HEK293T (cell line): ENCODE data around the gene NXNL1.

ENCODE experiments used
- ARNT ChIP-seq: fragments of 450-650 bp; IDR thresholded peaks from 2 replicates; pipeline ENCODE4 v1.6.1; 2017; ENCODE audit warnings: mild to moderate bottlenecking
- CTBP1 ChIP-seq: fragments of 450-650 bp; IDR thresholded peaks from 2 replicates; pipeline ENCODE4 v1.6.1; 2016; ENCODE audit warnings: borderline replicate concordance
- ELF4 ChIP-seq: fragments of 450-650 bp; IDR thresholded peaks from 2 replicates; pipeline ENCODE4 v1.6.1; 2017; ENCODE audit warnings: antibody characterized with exemption
- FOXA1 ChIP-seq: fragments of 450-650 bp; IDR thresholded peaks from 2 replicates; pipeline ENCODE4 v1.6.1; 2016; ENCODE audit warnings: mild to moderate bottlenecking
- FOXM1 ChIP-seq: fragments of 450-650 bp; IDR thresholded peaks from 2 replicates; pipeline ENCODE4 v1.6.1; 2017; ENCODE audit warnings: mild to moderate bottlenecking, borderline replicate concordance
- HDGF ChIP-seq: fragments of 450-650 bp; IDR thresholded peaks from 2 replicates; pipeline ENCODE4 v1.6.1; 2017; ENCODE audit warnings: antibody characterized with exemption, borderline replicate concordance
- NFRKB ChIP-seq: fragments of 450-650 bp; IDR thresholded peaks from 2 replicates; pipeline ENCODE4 v1.6.1; 2016; ENCODE audit warnings: mild to moderate bottlenecking, moderate library complexity
- SP1 ChIP-seq: fragments of 450-650 bp; IDR thresholded peaks from 2 replicates; pipeline ENCODE4 v1.6.1; 2017
- SUZ12 ChIP-seq: fragments of 450-650 bp; IDR thresholded peaks from 2 replicates; pipeline ENCODE4 v1.6.1; 2016; ENCODE audit warnings: mild to moderate bottlenecking
- TARDBP ChIP-seq: fragments of 450-650 bp; IDR thresholded peaks from 2 replicates; pipeline ENCODE4 v1.6.1; 2016
- TF ChIP-seq, protein P1 (sequence below): fragments of 450-650 bp; IDR thresholded peaks from 2 replicates; pipeline ENCODE4 v1.6.1; 2016

DNA sequence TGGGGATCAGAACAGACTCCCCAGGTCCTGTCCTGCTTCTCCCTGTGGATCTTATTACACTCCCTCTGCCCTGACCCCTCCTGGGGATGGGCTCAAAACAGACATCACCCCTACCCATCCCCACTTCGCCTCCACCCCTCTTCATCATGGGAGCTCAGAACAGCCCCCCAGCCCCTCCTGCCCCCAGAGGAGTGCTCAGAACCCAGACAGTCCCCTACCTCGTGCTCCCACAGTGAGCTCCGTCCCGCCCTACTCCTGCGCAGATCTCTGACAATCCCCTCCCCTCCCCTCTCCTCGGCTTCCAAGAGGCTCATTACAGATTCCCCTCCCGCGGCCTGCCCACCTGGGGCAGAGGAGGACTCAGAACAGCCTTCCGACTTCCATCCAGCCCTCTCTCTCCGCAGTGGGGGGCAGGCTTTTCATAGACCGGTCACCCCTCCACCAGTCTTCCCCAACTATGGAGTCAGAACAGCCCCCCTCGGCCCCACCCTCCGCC lies 6.1 kb downstream of the NXNL1 start:
- no peak for TF ChIP-seq FOXM1
- TF ChIP-seq ARNT, result no peak
- TF ChIP-seq, protein P1, sequence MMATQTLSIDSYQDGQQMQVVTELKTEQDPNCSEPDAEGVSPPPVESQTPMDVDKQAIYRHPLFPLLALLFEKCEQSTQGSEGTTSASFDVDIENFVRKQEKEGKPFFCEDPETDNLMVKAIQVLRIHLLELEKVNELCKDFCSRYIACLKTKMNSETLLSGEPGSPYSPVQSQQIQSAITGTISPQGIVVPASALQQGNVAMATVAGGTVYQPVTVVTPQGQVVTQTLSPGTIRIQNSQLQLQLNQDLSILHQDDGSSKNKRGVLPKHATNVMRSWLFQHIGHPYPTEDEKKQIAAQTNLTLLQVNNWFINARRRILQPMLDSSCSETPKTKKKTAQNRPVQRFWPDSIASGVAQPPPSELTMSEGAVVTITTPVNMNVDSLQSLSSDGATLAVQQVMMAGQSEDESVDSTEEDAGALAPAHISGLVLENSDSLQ, result no peak
- no peak for TF ChIP-seq ELF4
- TF ChIP-seq NFRKB, result no peak
- no peak for TF ChIP-seq CTBP1
- TF ChIP-seq TARDBP, result no peak
- TF ChIP-seq SUZ12, result no peak
- no peak for TF ChIP-seq HDGF
- TF ChIP-seq SP1, result no peak
- no peak for TF ChIP-seq FOXA1
